Neural crest cell (in vitro differentiated cells): Measurements from ENCODE around the gene UBTD2. TPM values are rescaled to one million over a fixed set of nuclear protein-coding genes. Genes with fewer than 3 reads are reported as not detected.
A peak's percentile ranks its signal among the peaks of the same experiment; 100 is the strongest.

Source experiments
- DNase-seq: peaks from one replicate; pipeline ENCODE4 v3.0.0; 2021; ENCODE audit warnings: low read depth, mixed read lengths, low spot score
- H3K27ac Mint-ChIP-seq: one replicate; pipeline ENCODE4 v1.8.0; 2021; ENCODE audit warnings: mild to moderate bottlenecking, mixed read lengths; ENCODE audit not compliant: unreplicated experiment
- H3K27me3 Mint-ChIP-seq: 2 replicates; pipeline ENCODE4 v1.8.0; 2021; ENCODE audit warnings: low read depth, mild to moderate bottlenecking, mixed read lengths
- H3K36me3 Mint-ChIP-seq: 2 replicates; pipeline ENCODE4 v1.8.0; 2021; ENCODE audit warnings: low read depth, mild to moderate bottlenecking, mixed read lengths
- H3K4me1 Mint-ChIP-seq: 2 replicates; pipeline ENCODE4 v1.8.0; 2021; ENCODE audit warnings: mixed read lengths
- H3K4me3 Mint-ChIP-seq: one replicate; pipeline ENCODE4 v1.8.0; 2021; ENCODE audit warnings: mild to moderate bottlenecking, mixed read lengths
- H3K9me3 Mint-ChIP-seq: 2 replicates; pipeline ENCODE4 v1.8.0; 2021; ENCODE audit warnings: mixed read lengths
- CTCF ChIP-seq: fragments of 200-600 bp; sonication (generic); conservative IDR thresholded peaks from 2 replicates; pipeline ENCODE4 v1.5.0; 2021; ENCODE audit warnings: antibody characterized with exemption, mild to moderate bottlenecking
- total RNA-seq: library from RNA; stranded (reverse); gene quantifications from 2 replicates; pipeline ENCODE4 v1.2.1, GENCODE V29; 2021

The UBTD2 gene
- total RNA-seq, 1 donor from 2014 or later: 74.0 TPM

GRCh38 chr5:172280929-172281328, 2.6 kb downstream of the UBTD2 start:
- Mint-ChIP-seq H3K9me3 (peaks cover 2% of the 10 kb centered on the region), H3K4me3 (peak overlapping the region; percentile 100), H3K4me1 (peaks cover 63% of the 10 kb centered on the region), H3K36me3 (peaks cover 14% of the 10 kb centered on the region), H3K27ac (no peak overlapping the region), H3K27me3 (no peaks in the 10 kb centered on the region)
- no peak for TF ChIP-seq CTCF
- no peak for DNase-seq

GRCh38 chr5:172280317-172280716, 3.2 kb downstream of the UBTD2 start:
- peak overlapping the region; percentile 17 for H3K4me3 Mint-ChIP-seq
- no peak overlapping the region for H3K27ac Mint-ChIP-seq
- TF ChIP-seq CTCF: no peak
- H3K36me3 Mint-ChIP-seq: peaks cover 17% of the 10 kb centered on the region
- peaks cover 64% of the 10 kb centered on the region for H3K4me1 Mint-ChIP-seq
- peaks cover 2% of the 10 kb centered on the region for H3K9me3 Mint-ChIP-seq
- no peak for DNase-seq
- H3K27me3 Mint-ChIP-seq: no peaks in the 10 kb centered on the region

- Mint-ChIP-seq H3K36me3 (peaks cover 23% of the 10 kb centered on the region), H3K27ac (no peak overlapping the region), H3K4me3 (peak overlapping the region; percentile 25), H3K4me1 (peaks cover 62% of the 10 kb centered on the region), H3K9me3 (peaks cover 2% of the 10 kb centered on the region), H3K27me3 (no peaks in the 10 kb centered on the region)
- no peak for TF ChIP-seq CTCF
- DNase-seq: no peak
These were observed 5.2 kb downstream of the UBTD2 start for GRCh38 chr5:172278356-172278755.

GRCh38 chr5:172276214-172276613, 7.3 kb downstream of the UBTD2 start:
- peaks cover 2% of the 10 kb centered on the region for H3K9me3 Mint-ChIP-seq
- no peak overlapping the region for H3K4me3 Mint-ChIP-seq
- TF ChIP-seq CTCF: no peak
- peak overlapping the region; percentile 19 for H3K27ac Mint-ChIP-seq
- no peak for DNase-seq
- H3K36me3 Mint-ChIP-seq: peaks cover 26% of the 10 kb centered on the region
- peaks cover 58% of the 10 kb centered on the region for H3K4me1 Mint-ChIP-seq
- H3K27me3 Mint-ChIP-seq: no peaks in the 10 kb centered on the region

GRCh38 chr5:172274951-172275753, 8.4 kb downstream of the UBTD2 start:
- H3K27me3 Mint-ChIP-seq: no peaks in the 10 kb centered on the region
- no peak for DNase-seq
- H3K9me3 Mint-ChIP-seq: peaks cover 2% of the 10 kb centered on the region
- H3K4me3 Mint-ChIP-seq: no peak overlapping the region
- peaks cover 55% of the 10 kb centered on the region for H3K4me1 Mint-ChIP-seq
- peak overlapping the region; percentile 46 for H3K27ac Mint-ChIP-seq
- TF ChIP-seq CTCF: no peak
- peaks cover 26% of the 10 kb centered on the region for H3K36me3 Mint-ChIP-seq
